ENCODE data around the gene ABCB4. TPM values are rescaled to one million over a fixed set of nuclear protein-coding genes. Genes with fewer than 3 reads are reported as not detected.
A peak's percentile ranks its signal among the peaks of the same experiment; 100 is the strongest.

The ABCB4 gene
- total RNA-seq, 1 donor from 2014 or later: not detected

- Histone ChIP-seq H3K36me3 (no peaks in the 10 kb centered on the region), H3K4me3 (no peak overlapping the region), H3K27ac (no peak overlapping the region), H3K27me3 (no peaks in the 10 kb centered on the region), H3K4me1 (peaks cover 0 to 3% of the 10 kb centered on the region in 2 donors), H3K9me3 (no peaks in the 10 kb centered on the region)
- TF ChIP-seq CTCF (IDR thresholded peaks at IDR 0.05): peak; percentile 40 to 70 (median 50)
- intact Hi-C loops (cut with DNase I): loop anchor here (1.0 kb wide), 2 partner anchors 72 to 105 kb away; partner anchors contain the start of gene CROT
- DNase-seq (ENCODE audit: low spot score in 2 of 2): peak in 1 of 2 donors; percentile 73
Measured at GRCh38 chr7:87416682-87417587, 58.5 kb downstream of the ABCB4 start.

- Histone ChIP-seq H3K4me1 (peaks cover 0 to 14% of the 10 kb centered on the region in 2 donors), H3K27me3 (no peaks in the 10 kb centered on the region), H3K4me3 (no peak overlapping the region), H3K36me3 (no peaks in the 10 kb centered on the region), H3K27ac (peak overlapping the region; percentile 72 to 74), H3K9me3 (no peaks in the 10 kb centered on the region)
- no peak for TF ChIP-seq CTCF (IDR thresholded peaks at IDR 0.05)
- DNase-seq (ENCODE audit: low spot score in 2 of 2): no peak
- intact Hi-C loops (cut with DNase I): loop anchor here (5.0 kb wide), 1 partner anchor 262 kb away; the partner anchor contains the start of gene DMTF1
Measured at GRCh38 chr7:87414794-87415188, 60.7 kb downstream of the ABCB4 start.

GRCh38 chr7:87413951-87414793, 61.3 kb downstream of the ABCB4 start:
- intact Hi-C loops (cut with DNase I): loop anchor here (2.0 to 5.0 kb wide), 2 partner anchors 69 to 262 kb away; partner anchors contain the start of genes CROT and DMTF1
- no peak for TF ChIP-seq CTCF (IDR thresholded peaks at IDR 0.05)
- peaks cover 0 to 14% of the 10 kb centered on the region in 2 donors for H3K4me1 ChIP-seq
- no peaks in the 10 kb centered on the region for H3K27me3 ChIP-seq
- DNase-seq (ENCODE audit: low spot score in 2 of 2): no peak
- H3K27ac ChIP-seq: peak overlapping the region; percentile 72 to 74
- no peaks in the 10 kb centered on the region for H3K36me3 ChIP-seq
- no peaks in the 10 kb centered on the region for H3K9me3 ChIP-seq
- no peak overlapping the region for H3K4me3 ChIP-seq

GRCh38 chr7:87413029-87413428, 62.5 kb downstream of the ABCB4 start:
- no peaks in the 10 kb centered on the region for H3K36me3 ChIP-seq
- peaks cover 0 to 14% of the 10 kb centered on the region in 2 donors for H3K4me1 ChIP-seq
- intact Hi-C loops (cut with DNase I): loop anchor here (2.0 to 5.0 kb wide), 2 partner anchors 68 to 261 kb away; partner anchors contain the start of genes CROT and DMTF1
- H3K9me3 ChIP-seq: no peaks in the 10 kb centered on the region
- H3K4me3 ChIP-seq: no peak overlapping the region
- no peak for DNase-seq (ENCODE audit: low spot score in 2 of 2)
- no peak for TF ChIP-seq CTCF (IDR thresholded peaks at IDR 0.05)
- peak overlapping the region; percentile 72 to 74 for H3K27ac ChIP-seq
- no peaks in the 10 kb centered on the region for H3K27me3 ChIP-seq

GRCh38 chr7:87411186-87411585, 64.3 kb downstream of the ABCB4 start:
- intact Hi-C loops (cut with DNase I): loop anchor here (5.0 kb wide), 1 partner anchor 259 kb away; the partner anchor contains the start of gene DMTF1
- TF ChIP-seq CTCF (IDR thresholded peaks at IDR 0.05): no peak
- H3K27me3 ChIP-seq: no peaks in the 10 kb centered on the region
- DNase-seq (ENCODE audit: low spot score in 2 of 2): no peak
- no peaks in the 10 kb centered on the region for H3K9me3 ChIP-seq
- H3K36me3 ChIP-seq: no peaks in the 10 kb centered on the region
- H3K27ac ChIP-seq: peak overlapping the region; percentile 74 to 78
- H3K4me1 ChIP-seq: peaks cover 0 to 14% of the 10 kb centered on the region in 2 donors
- H3K4me3 ChIP-seq: peak overlapping the region in 1 of 2 donors; percentile 5

All from ascending aorta (tissue), 2 donors.